ENCODE data around the gene MOCOS.

The MOCOS gene

DNA sequence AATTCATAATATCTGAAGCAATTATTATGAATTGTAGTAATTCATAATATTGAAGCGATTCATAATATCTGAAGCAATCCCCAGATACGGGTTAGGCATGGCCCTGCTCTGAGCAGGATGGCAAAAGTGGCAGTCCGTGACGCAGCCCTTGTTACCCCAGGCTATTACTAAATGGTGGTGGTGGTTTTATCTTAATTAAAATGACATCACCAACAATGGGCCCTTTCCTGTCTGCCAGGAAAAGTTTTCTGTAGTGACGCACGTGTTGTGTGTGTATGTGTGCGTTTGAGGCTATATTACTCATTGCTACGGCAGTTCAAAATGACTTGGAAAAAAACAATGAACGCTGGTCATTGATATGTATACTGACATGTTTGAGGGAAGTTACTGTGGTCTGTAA is 10.6 kb upstream of the MOCOS start:
- in situ Hi-C loops (cut with HindIII; ENCODE audit: low sequenced_read_pairs), result no loop called here

DNA sequence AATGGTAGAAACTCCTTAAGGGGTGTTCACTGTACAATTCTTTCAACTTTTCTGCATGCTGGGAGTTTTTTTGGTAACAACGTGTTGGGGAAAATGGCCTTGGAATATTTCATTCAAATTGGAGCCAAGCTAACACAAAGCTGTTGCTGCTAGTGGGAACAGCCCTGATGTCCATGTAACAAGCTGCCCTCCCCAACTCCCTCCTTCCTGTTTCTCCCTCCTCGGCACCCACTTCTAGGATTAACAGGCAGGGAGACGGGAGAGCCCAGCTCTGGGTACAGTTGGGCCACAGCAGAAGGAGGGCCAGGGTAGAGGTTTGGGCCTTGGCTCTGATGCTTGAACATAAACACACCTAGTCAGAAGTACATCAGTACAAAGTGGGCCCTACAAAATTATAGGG is 9.4 kb upstream of the MOCOS start:
- in situ Hi-C loops (cut with HindIII; ENCODE audit: low sequenced_read_pairs), result no loop called here

DNA sequence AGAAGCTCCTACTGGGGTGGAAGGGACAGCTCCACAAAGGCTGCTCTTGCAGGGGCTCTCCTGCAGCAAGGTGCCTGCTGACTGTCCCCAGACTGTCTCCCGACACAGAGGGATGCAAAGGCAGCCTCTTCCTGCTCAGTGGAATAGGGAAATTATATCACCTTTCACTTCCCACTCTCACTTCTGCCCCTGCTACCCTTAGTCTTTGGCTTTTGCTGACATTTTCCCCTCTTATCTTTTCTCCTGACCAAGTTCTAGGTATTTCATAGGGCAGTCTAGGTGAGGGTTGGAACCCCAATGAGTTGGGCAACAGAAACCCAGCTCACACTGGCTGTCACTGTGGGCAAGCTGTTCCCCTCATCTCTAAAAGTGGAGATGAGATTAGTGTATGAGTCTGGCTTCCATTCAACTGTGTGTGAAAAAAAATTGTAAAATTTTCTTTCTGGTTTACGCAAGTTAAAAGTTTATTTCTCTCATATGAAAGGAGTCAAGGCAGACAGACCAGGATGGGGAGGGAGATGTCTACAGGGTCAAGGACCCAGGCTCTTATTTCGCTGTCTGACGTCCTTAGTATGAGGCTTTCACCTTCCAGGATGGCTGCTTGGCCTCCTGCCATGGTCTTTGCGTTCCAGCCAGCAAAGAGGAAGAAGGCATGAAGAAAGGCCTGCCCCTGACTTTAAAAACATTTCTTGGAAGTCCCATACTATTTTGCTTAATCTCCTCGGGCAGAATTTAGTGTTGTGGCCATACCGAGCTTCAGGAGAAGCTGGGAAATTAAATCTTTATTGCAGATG is 7.5 kb upstream of the MOCOS start:
- in situ Hi-C loops (cut with HindIII; ENCODE audit: low sequenced_read_pairs), result no loop called here

DNA sequence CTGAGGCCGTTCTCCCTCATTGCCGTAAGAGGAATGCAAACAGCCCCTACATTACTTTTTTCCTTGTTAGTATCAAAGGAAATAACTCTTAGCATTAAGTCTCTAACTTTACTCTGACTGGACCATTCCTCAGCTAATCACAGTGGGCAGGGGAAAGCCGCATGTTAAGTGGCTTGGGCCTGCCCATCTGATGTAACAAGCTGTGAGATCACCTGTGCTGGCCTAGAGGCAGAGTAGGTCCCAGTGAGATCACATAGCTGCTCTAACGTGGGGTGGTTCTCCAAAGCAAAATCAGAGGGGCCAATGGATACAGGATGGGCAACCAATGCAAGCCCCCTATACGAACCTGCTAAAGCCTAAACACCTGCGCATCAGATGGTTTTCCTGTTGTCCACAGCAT is 5.9 kb upstream of the MOCOS start:
- in situ Hi-C loops (cut with HindIII; ENCODE audit: low sequenced_read_pairs), result no loop called here

DNA sequence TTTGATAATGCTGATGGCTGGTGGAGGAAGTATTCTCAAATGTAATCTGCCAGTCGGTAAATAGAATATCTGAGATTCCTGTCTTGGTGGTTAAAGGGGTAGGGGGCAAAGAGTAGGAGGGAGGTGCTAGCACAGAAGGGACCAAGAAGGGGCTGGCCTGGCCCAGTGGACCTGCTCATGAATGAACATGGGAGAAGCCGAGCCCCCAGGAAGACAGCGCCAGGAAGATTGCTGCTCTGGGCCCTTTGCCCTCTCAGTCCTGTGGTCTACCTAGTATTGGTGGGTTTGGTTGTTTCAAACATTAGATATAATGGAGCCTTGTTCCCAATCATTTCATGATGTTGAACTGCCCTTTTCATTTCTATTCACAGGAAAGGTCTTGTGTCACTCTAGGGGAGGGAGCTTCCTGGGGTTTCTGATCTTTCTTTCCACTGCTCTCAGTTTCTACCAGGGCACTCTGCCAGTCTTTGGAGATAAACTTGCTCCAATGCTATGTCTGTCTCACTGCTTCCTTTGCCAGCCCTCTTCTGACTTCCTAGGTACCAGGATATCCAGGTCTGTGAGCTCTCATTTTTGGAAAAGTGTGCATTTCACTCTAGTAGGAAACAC is 5.3 kb upstream of the MOCOS start:
- in situ Hi-C loops (cut with HindIII; ENCODE audit: low sequenced_read_pairs), result no loop called here

DNA sequence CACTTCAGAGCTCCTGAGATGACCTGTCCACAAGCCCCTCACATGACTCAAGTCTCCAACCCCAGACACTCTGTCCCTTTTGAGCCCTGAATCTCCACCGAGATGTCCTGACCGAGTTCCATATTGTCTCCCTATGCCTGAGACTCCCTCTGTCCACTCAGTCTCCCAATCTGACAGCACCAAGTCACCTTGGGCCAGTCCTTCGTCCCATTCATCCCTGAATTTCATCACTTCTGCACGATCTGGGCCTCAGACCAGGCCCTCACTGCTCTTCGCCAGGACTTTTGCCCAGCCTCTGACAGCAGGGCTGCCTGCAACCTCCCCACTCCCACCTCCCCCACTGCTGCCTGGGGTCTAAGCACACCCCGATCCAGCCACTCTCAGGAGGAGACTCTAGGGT is 4.3 kb upstream of the MOCOS start:
- in situ Hi-C loops (cut with HindIII; ENCODE audit: low sequenced_read_pairs), result no loop called here

DNA sequence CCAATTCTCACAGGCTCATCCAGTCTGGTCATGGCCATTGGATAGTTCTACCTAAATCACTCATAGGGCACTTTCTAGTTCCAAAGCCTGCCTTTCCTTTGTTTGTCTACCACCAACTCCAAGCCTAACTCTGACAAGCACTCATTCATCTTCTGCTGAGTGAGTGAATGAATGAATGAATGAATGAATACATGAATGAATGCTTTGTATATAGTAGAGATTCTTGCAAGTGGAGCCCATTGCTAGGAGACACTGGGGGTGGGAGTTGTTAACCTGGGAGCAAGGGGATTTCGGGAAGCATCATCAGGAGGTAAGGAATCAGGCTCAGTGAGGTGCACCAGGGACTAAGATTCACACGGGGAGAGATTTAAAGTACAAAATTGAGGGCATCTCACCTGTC is 3.3 kb upstream of the MOCOS start:
- in situ Hi-C loops (cut with HindIII; ENCODE audit: low sequenced_read_pairs), result no loop called here

DNA sequence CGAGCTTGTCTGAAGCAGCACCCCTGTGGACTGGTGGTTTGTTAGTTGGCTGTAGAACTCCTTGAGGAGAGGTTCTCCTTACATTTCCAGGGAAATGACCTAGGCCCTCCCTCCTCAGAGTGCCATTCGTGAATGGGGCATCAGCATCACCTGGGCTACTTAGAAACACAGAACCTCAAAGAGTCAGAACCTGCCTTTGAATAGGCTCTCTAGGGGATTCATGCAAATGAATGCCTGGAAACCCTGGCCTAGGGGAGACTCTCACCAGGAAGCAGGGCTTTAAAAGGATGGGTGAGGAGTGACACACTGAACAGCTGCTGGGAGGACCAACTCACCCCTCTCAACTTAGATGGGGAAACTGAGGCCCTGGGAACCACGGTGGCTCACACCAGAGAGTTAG is 2.1 kb upstream of the MOCOS start:
- in situ Hi-C loops (cut with HindIII; ENCODE audit: low sequenced_read_pairs), result no loop called here

DNA sequence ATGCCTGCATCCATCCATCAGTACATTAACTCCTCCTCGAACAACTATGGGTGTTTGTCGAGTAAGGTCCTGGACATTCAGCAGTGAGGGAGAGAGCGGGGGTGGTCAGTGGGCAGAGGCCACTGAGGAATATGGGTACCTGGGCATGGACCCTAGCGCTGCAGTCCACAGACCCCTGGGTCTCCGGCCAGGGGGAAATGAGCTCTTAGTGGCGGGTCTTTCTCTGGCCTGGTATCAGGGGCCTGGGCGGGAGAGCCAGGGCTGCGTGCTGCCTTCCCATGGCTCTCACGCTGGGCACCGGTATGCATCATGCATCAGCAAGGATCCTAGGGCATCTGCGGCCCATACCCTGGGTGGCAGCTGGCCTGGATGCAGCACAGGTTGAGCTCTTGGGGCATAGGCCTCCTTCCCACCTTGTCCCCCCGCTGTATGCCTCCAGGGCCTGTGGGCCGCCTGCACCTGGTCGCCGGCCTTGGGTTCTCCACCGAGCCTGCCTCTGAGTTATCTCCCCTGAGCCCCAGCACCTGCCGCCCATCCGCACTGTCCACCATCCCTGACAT is 1.3 kb upstream of the MOCOS start:
- in situ Hi-C loops (cut with HindIII; ENCODE audit: low sequenced_read_pairs), result no loop called here

DNA sequence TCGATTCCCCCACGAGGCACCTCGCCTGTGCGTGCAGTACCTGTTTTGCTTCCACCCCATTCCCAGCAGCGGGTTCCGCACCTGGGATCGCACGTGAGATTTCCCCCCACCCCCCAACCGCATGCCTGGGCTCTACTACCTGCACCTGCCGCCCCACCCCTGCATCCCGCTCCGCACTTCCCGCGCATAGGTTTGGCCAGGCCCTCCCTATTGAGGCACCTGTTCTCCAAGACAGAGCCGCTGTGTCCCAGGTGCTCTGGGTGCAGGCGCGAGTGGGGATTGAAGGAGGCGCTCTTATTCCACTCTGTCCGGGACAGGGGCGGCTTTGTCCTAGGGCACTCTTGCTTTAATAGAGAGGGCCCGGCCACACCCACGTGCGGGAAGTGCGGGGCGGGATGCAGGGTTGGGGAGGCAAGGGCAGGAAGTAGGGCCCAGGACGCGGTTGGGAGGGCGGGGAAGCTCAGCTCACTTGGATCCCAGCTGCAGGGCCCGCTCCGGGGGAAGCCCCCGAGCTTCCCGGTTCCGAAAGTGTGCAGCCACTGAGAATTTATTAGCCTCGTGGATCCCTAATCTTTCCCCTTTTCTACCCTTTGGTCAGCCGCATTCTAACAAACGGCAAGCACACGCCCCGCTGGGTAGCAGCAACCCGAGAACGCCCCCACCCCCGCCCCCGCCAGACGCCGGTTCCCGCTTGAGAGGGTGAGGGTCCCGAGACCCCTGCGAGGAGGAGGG is 670 bp upstream of the MOCOS start:
- in situ Hi-C loops (cut with HindIII; ENCODE audit: low sequenced_read_pairs), result no loop called here

DNA sequence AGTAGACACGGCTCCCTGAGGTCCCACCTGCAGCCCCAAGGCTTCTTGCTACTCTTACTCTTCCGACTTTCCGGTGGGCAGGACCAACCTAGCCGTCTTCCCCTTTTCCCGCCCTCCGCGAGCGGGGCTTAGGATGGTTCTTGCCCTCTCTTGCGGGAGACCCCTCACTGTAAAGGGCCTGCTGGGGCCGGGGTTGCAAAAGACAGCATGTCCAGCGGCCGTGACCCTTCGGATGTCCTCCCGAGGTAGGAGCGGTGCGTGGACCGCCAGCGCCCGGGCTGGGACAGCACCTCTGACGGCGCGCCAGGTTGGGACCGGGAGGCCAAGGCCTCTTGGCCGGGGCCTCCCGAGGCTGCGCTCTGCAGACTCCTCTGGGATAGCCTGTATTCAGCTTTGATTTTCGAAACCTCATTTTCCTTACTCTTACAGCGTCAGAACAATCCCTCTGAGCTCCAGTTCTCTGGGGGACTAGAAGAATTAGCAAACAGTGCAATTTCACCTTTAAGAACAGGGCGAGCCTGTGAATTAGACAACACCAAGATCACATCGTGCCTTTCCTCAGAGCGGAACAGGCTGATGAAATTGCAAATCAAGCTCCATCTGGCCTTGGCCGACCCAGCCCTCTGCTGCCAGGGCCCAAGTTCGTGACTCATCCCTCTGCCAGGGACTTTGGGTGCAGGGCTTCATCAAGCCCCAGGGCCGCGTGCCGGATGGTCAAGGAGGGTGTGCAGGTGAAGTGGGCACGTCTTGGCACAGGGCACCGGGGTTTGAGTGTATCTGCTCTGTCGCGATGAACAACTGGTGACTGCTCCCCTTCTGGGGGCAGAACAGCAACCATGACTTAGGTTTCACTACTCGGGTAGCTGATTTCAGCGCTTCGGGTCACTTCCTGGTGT is 777 bp downstream of the MOCOS start:
- in situ Hi-C loops (cut with HindIII; ENCODE audit: low sequenced_read_pairs), result no loop called here

DNA sequence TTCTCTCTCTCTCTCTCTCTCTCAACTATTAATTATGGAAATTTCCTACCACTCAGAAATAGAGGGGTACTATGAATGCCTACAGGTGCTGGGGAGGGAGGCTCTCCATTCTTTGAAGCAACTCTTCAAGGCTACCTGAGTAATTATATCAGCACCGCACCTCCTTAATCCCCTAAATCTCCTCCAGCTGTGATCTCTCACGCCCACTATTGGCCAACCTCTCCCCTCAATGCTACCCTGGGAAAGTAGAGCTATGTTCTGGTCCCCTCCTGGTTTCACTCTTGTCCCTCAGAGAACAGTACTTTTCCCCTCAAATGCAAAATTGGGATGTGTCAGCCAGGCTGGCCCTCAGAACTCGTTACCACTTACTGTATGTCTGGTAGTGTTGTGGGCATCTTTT is 1.6 kb downstream of the MOCOS start:
- in situ Hi-C loops (cut with HindIII; ENCODE audit: low sequenced_read_pairs), result no loop called here

DNA sequence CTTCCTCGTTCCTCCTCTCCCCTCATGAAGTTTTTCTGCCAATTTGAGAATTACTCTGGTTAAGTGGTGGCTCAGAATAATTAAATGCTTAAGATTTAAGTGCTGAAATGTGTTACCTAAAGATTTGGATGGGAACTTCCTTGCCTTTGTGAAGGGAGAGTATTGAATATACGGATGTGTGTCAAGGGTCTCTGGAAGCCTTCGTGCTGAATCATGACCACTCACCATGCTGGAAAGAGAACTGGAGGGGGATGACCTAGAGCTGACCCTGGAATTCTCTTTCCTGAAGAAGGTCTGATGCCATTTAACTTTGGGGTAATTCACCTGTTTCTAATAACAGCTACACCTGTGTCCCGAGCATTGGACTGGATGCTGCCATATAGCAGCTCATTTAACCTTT is 2.2 kb downstream of the MOCOS start:
- in situ Hi-C loops (cut with HindIII; ENCODE audit: low sequenced_read_pairs), result no loop called here

DNA sequence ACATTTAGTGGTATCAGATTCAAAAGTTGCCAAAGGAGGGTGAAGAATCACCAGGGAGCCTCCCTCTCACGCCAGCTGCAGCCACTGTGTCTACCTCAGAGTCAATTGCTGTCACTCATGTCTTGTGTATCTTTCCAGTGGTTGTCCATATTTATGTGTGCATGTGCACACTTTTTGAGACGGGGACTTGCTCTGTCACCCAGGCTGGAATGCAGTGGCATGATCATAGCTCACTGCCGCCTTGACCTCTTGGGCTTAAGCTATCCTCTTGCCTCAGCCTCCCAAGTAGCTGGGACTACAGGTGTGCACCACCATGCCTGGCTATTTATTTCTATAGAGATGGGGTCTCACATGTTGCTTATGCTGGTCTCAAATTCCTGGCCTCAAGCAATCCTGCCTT is 4.0 kb downstream of the MOCOS start:
- in situ Hi-C loops (cut with HindIII; ENCODE audit: low sequenced_read_pairs), result no loop called here

DNA sequence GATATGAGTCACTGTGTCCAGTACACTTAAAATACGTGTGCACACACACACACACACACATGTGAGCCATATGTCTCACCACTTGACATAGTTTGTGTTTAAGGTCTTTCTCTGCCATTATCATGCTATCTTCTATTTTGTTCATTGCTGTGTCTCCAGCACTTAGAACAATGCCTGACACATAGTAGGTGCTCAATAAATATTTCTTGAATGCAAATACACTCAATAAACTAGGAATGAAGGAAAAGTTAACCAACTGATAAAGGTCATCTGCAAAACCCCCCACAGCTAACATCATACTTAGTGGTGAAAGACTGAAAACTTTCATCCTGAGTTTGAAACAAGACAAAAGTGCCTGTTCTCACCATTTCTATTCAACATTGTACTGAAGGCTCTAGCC is 4.4 kb downstream of the MOCOS start:
- in situ Hi-C loops (cut with HindIII; ENCODE audit: low sequenced_read_pairs), result no loop called here

DNA sequence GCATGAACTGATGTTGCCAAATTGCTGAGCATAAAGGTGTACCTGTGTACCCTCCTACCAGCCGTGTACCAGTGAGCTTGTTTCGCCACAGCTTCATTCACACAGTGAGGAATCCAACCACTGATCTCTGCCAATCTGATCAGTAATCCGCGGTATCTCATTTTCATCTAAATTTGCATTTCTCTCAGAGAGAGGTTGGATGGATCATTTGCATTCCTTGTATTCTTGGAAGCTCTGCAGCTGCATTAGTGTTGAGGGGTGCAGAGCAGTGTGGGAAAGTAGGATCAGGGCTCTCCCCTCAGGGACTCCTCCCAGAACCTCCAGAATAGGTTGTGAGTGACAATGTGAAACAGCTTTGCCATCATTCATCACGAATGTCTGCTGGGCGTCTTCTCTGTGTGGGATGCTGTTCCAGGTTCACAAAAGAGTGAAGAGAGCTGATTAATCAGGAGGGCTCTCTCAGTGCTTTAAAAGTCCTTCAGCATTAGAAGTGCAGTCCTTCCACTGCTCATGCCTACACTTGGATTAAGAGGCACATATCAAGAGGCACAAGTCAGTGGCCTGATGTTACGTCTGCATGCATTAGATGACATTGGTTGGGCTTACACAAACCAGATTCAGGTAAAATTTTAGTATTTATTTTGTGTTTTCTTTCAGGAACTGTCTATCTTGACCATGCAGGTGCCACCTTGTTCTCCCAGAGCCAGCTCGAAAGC is 7.5 kb downstream of the MOCOS start:
- in situ Hi-C loops (cut with HindIII; ENCODE audit: low sequenced_read_pairs), result no loop called here

DNA sequence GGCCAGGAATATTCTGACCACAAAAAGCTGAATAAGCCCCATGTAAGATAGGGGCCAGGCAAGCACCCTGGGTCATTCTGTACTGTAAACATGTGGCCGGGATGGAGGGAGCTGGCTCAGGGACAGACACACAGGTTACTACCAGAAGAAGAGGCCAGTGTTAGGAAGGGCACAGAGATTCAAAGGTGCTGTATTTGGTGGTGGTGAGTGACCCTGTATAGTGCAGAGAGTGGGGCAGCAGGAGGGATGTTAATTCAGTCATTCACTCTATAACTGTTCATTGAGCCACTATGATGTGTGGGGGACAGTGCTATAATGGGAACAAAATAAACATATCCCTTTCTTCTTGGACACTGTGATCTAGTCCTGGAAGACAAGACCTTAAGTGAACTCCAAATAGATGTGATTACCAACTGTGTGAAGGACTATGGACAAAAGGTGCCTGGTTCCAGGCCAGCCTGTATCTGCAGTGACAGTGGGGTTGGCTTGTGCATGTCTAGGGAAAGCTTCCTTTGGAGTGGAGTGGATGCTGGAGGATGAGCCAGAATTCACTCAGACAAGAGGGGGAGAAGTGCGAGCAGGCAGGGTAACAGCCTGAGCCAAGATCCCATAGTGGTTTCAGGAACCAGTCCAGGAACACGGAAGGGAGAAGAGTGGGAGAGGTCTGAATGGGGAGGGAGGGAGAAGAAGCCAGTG is 8.3 kb downstream of the MOCOS start:
- in situ Hi-C loops (cut with HindIII; ENCODE audit: low sequenced_read_pairs), result no loop called here

DNA sequence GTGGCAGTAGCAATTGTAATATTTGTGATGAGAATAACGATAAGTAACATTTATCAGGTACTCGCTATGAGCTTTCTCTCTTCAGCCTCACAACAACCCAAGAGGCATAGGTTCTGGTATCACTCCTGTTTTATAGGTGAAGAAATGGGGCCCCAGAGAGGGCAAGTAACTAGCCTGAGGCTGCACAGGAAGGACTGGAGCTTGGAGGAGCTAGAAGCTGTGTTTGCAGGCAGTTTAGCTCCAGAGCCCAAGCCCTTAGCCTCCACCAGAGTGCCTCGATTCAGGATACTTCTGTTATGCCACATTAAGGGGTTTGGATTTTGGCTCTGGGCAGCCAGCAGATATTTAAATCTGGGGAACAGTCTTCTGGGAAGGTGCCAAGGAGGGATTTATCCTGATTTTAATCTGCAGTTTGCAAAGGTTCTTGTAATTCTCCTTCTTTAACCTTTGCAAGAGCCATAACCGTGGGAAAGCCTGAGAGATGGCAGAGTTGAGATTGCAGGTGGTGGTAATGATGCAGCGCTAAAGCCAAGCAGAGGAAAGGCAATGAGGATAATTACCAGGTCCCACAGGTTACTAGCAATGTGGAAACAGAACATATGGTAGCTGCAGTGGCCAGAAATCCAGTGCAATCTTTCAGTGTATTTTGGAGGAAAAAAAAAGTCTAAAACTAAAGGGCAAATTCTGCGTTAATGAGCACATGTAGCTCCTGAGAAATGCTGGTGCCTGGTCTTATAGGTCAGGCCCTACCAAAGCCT is 9.1 kb downstream of the MOCOS start:
- in situ Hi-C loops (cut with HindIII; ENCODE audit: low sequenced_read_pairs), result no loop called here
